A673 (cell line): ENCODE measurements around the gene FBLN2. TPM values are rescaled to one million over a fixed set of nuclear protein-coding genes. Genes with fewer than 3 reads are reported as not detected.

Experiments used
- BruUV-seq: library from RNA; stranded (reverse); fragments of 400-500 nt; replicated peaks from 2 replicates; lab custom pipeline; 2021; lab: Mats Ljungman, UMichigan
- CTCF ChIA-PET: fragments of 300-600 bp; sonication (Branson Sonifier 250); formaldehyde crosslinking; loops from one replicate; lab custom pipeline; 2022; ENCODE audit warnings: antibody characterized with exemption; lab: Charles Lee
- POLR2A ChIA-PET: fragments of 300-600 bp; sonication (Branson Sonifier 250); formaldehyde crosslinking; loops from one replicate; lab custom pipeline; 2022; ENCODE audit warnings: antibody characterized with exemption; ENCODE audit not compliant: low non-redundant PET; lab: Charles Lee
- DNase-seq: peaks from one replicate; pipeline ENCODE4 v3.0.0-alpha.2; 2015; ENCODE audit warnings: low spot score
- H3K27ac ChIP-seq: fragments of 200-600 bp; sonication (generic); 2 replicates; pipeline ENCODE4 v1.5.1; 2016; ENCODE audit warnings: mixed run types, low read depth, mild to moderate bottlenecking, mixed read lengths, antibody characterized with exemption, low read length; ENCODE audit not compliant: poor library complexity, severe bottlenecking
- H3K27me3 ChIP-seq: fragments of 200-600 bp; sonication (generic); replicated peaks from 2 replicates; pipeline ENCODE4 v1.6.1; 2017; ENCODE audit warnings: mixed run types, low read depth, mild to moderate bottlenecking, mixed read lengths, antibody characterized with exemption, low read length; ENCODE audit not compliant: insufficient read depth, poor library complexity
- H3K36me3 ChIP-seq: fragments of 200-600 bp; sonication (generic); 2 replicates; pipeline ENCODE4 v1.6.1; 2016; ENCODE audit warnings: mixed run types, mild to moderate bottlenecking, mixed read lengths, antibody characterized with exemption, low read length; ENCODE audit not compliant: insufficient read depth, poor library complexity, severe bottlenecking
- H3K4me1 ChIP-seq: fragments of 200-600 bp; sonication (generic); 2 replicates; pipeline ENCODE4 v1.6.1; 2017; ENCODE audit warnings: mixed run types, mild to moderate bottlenecking, mixed read lengths, antibody characterized with exemption, low read length; ENCODE audit not compliant: insufficient read depth, poor library complexity, severe bottlenecking
- H3K4me3 ChIP-seq: fragments of 200-600 bp; sonication (generic); 2 replicates; pipeline ENCODE4 v1.5.1; 2016; ENCODE audit warnings: low read depth, mixed run types, mild to moderate bottlenecking, mixed read lengths, low read length; ENCODE audit not compliant: poor library complexity, severe bottlenecking
- H3K9me3 ChIP-seq: fragments of 200-600 bp; sonication (generic); 2 replicates; pipeline ENCODE4 v1.6.1; 2016; ENCODE audit warnings: mixed run types, low read depth, mild to moderate bottlenecking, mixed read lengths, antibody characterized with exemption, low read length; ENCODE audit not compliant: poor library complexity, severe bottlenecking
- EZH2 ChIP-seq: fragments of 200-600 bp; sonication (generic); IDR thresholded peaks from 2 replicates; pipeline ENCODE4 v1.6.1; 2017; ENCODE audit warnings: borderline replicate concordance, low read depth, mild to moderate bottlenecking, mixed read lengths, antibody characterized with exemption, low read length; ENCODE audit not compliant: poor library complexity, severe bottlenecking
- intact Hi-C: fragments of 100-400 bp; cut with micrococcal nuclease; formaldehyde crosslinking; loops from one replicate; pipeline ENCODE4 v1.10.0; 2022; ENCODE audit not compliant: unreplicated experiment
- total RNA-seq: library from RNA; stranded (reverse); gene quantifications from 2 replicates; pipeline ENCODE4 v1.2.3, GENCODE V29; 2021
- TF ChIP-seq, protein P1 (sequence below): fragments of 300-800, 200-600 bp; sonication (generic); conservative IDR thresholded peaks from 2 replicates; pipeline ENCODE4 v1.5.1; 2017; ENCODE audit warnings: low read depth, mild to moderate bottlenecking, antibody characterized with exemption, low read length, moderate library complexity, mixed read lengths

Gene FBLN2
- total RNA-seq, 1 experiment from 2014 or later = 0.71 TPM

GRCh38 chr3:13557926-13558325 lies 9.0 kb downstream of the FBLN2 start:
- H3K36me3 ChIP-seq = no peaks in the 10 kb centered on the region
- BruUV-seq = no TSS peak
- ChIA-PET CTCF (no interaction called here), POLR2A (no interaction called here)
- H3K9me3 ChIP-seq = no peaks in the 10 kb centered on the region
- H3K4me1 ChIP-seq = no peaks in the 10 kb centered on the region
- TF ChIP-seq EZH2 = no peak
- TF ChIP-seq, protein P1, sequence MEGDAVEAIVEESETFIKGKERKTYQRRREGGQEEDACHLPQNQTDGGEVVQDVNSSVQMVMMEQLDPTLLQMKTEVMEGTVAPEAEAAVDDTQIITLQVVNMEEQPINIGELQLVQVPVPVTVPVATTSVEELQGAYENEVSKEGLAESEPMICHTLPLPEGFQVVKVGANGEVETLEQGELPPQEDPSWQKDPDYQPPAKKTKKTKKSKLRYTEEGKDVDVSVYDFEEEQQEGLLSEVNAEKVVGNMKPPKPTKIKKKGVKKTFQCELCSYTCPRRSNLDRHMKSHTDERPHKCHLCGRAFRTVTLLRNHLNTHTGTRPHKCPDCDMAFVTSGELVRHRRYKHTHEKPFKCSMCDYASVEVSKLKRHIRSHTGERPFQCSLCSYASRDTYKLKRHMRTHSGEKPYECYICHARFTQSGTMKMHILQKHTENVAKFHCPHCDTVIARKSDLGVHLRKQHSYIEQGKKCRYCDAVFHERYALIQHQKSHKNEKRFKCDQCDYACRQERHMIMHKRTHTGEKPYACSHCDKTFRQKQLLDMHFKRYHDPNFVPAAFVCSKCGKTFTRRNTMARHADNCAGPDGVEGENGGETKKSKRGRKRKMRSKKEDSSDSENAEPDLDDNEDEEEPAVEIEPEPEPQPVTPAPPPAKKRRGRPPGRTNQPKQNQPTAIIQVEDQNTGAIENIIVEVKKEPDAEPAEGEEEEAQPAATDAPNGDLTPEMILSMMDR = no peak
- H3K4me3 ChIP-seq = no peak overlapping the region
- DNase-seq = no peak
- H3K27ac ChIP-seq = no peak overlapping the region
- H3K27me3 ChIP-seq = no peaks in the 10 kb centered on the region
- intact Hi-C loops = no loop called here

- no TSS peak for BruUV-seq
- H3K4me1 ChIP-seq = no peaks in the 10 kb centered on the region
- H3K27me3 ChIP-seq = no peaks in the 10 kb centered on the region
- H3K4me3 ChIP-seq = no peak overlapping the region
- intact Hi-C loops = no loop called here
- POLR2A ChIA-PET = no interaction called here
- CTCF ChIA-PET = no interaction called here
- no peak for DNase-seq
- no peaks in the 10 kb centered on the region for H3K9me3 ChIP-seq
- no peak overlapping the region for H3K27ac ChIP-seq
- no peak for TF ChIP-seq EZH2
- TF ChIP-seq, protein P1 = no peak
- H3K36me3 ChIP-seq = no peaks in the 10 kb centered on the region
Observed at GRCh38 chr3:13558651-13559050, 9.7 kb downstream of the FBLN2 start.

DNA sequence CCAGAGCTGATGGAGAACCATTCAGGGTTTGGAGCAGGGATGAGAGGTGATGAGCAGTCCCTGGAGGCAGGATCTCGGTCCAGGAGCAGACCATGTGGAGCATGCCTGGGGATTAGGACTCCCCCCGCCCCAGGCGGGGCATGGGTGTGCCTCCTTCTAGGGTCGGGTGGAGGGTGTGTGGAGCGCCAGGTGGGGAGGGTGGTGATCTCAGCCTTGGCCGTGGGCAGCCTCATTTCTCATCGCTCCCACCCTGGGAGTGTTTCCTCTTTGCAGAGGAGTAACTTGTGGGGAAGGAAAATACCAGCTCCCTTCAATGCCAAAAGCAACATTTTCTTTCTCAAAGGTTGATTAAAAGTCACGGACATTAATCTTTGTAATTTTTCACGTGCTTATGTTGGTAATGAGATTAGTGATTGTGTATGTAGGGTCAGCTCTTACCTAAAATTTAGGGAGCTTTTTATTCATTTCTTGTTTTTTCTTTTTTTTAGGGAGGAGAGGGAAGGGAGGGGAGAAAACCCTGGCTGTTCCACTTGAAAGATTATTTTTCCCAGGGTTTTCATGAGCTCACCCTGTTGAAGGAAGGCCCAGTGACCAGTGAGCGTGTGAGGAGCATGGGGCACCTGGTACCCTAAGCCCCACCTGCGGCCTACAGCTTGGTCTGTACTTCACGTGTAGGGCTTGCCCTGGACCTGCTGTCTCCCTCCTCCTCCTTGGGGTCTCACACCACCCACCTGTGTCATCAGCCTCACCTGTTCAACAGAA lies 11.0 kb downstream of the FBLN2 start:
- TF ChIP-seq, protein P1 = no peak
- TF ChIP-seq EZH2 = no peak
- DNase-seq = no peak
- CTCF ChIA-PET = no interaction called here
- Histone ChIP-seq H3K27ac (no peak overlapping the region), H3K27me3 (no peaks in the 10 kb centered on the region), H3K36me3 (no peaks in the 10 kb centered on the region), H3K4me3 (no peak overlapping the region), H3K9me3 (no peaks in the 10 kb centered on the region), H3K4me1 (no peaks in the 10 kb centered on the region)
- intact Hi-C loops = no loop called here
- POLR2A ChIA-PET = no interaction called here
- no TSS peak for BruUV-seq
